SK-N-SH treated with all-trans-retinoic acid at 6 μM for 48 hours (cell line): ENCODE data around the gene TNFRSF11A.

Source experiments
- ATAC-seq: fragments of 200-7000 bp; cut with Tn5 transposase; 3 replicates; pipeline ENCODE4 v1.9.1; 2020; ENCODE audit warnings: mild to moderate bottlenecking, moderate library complexity
- BACH2 ChIP-seq: fragments of 250-450 bp; sonication (Bioruptor Pico); IDR thresholded peaks from 2 replicates; pipeline ENCODE4 v1.9.0; 2021; ENCODE audit warnings: mild to moderate bottlenecking, borderline replicate concordance
- CREB5 ChIP-seq: fragments of 250-450 bp; sonication (Bioruptor Pico); IDR thresholded peaks from 2 replicates; pipeline ENCODE4 v1.5.1; 2020; ENCODE audit warnings: low read depth, mild to moderate bottlenecking, moderate library complexity
- CSDC2 ChIP-seq: fragments of 250-450 bp; sonication (Bioruptor Pico); IDR thresholded peaks from 2 replicates; pipeline ENCODE4 v1.5.0; 2020; ENCODE audit warnings: mild to moderate bottlenecking, moderate library complexity
- CSRNP3 ChIP-seq: fragments of 250-450 bp; sonication (Bioruptor Pico); IDR thresholded peaks from 2 replicates; pipeline ENCODE4 v1.5.1; 2021; ENCODE audit warnings: mild to moderate bottlenecking, moderate library complexity
- ESRRG ChIP-seq: fragments of 250-450 bp; sonication (Bioruptor Pico); IDR thresholded peaks from 2 replicates; pipeline ENCODE4 v1.6.1; 2021; ENCODE audit warnings: mild to moderate bottlenecking
- GLIS3 ChIP-seq: fragments of 250-450 bp; sonication (Bioruptor Pico); IDR thresholded peaks from 2 replicates; pipeline ENCODE4 v1.5.0; 2020; ENCODE audit warnings: mild to moderate bottlenecking, moderate library complexity
- ISL1 ChIP-seq: fragments of 250-450 bp; sonication (Bioruptor Pico); IDR thresholded peaks from 2 replicates; pipeline ENCODE4 v2.1.2; 2022; ENCODE audit warnings: mild to moderate bottlenecking, moderate library complexity
- OSR1 ChIP-seq: fragments of 250-450 bp; sonication (Bioruptor Pico); IDR thresholded peaks from 2 replicates; pipeline ENCODE4 v1.8.0; 2022; ENCODE audit warnings: moderate library complexity, mild to moderate bottlenecking, inconsistent platforms
- PATZ1 ChIP-seq: fragments of 250-450 bp; sonication (Bioruptor Pico); IDR thresholded peaks from 2 replicates; pipeline ENCODE4 v1.8.0; 2020; ENCODE audit warnings: mild to moderate bottlenecking, moderate library complexity, borderline replicate concordance
- POU6F1 ChIP-seq: fragments of 250-450 bp; sonication (Bioruptor Pico); IDR thresholded peaks from 2 replicates; pipeline ENCODE4 v1.8.0; 2021; ENCODE audit warnings: low read depth, mild to moderate bottlenecking, moderate library complexity, borderline replicate concordance
- PPARA ChIP-seq: fragments of 250-450 bp; sonication (Bioruptor Pico); IDR thresholded peaks from 2 replicates; pipeline ENCODE4 v1.5.0; 2020; ENCODE audit warnings: mild to moderate bottlenecking, borderline replicate concordance
- RARB ChIP-seq: fragments of 250-450 bp; sonication (Bioruptor Pico); IDR thresholded peaks from 2 replicates; pipeline ENCODE4 v1.8.0; 2021; ENCODE audit warnings: mild to moderate bottlenecking, moderate library complexity
- SNAI2 ChIP-seq: fragments of 250-450 bp; sonication (Bioruptor Pico); IDR thresholded peaks from 2 replicates; pipeline ENCODE4 v1.5.0; 2020; ENCODE audit warnings: mild to moderate bottlenecking, moderate library complexity
- TCF4 ChIP-seq: fragments of 250-450 bp; sonication (Bioruptor Pico); IDR thresholded peaks from 2 replicates; pipeline ENCODE4 v1.8.0; 2021; ENCODE audit warnings: mild to moderate bottlenecking, moderate library complexity, borderline replicate concordance
- TOX ChIP-seq: fragments of 250-450 bp; sonication (Bioruptor Pico); IDR thresholded peaks from 2 replicates; pipeline ENCODE4 v1.8.0; 2021; ENCODE audit warnings: mild to moderate bottlenecking, moderate library complexity, borderline replicate concordance
- TSHZ2 ChIP-seq: fragments of 250-450 bp; sonication (Bioruptor Pico); IDR thresholded peaks from 2 replicates; pipeline ENCODE4 v1.5.0; 2020; ENCODE audit warnings: mild to moderate bottlenecking, moderate library complexity
- ZC3H10 ChIP-seq: fragments of 250-450 bp; sonication (Bioruptor Pico); IDR thresholded peaks from 2 replicates; pipeline ENCODE4 v1.5.1; 2021; ENCODE audit warnings: mild to moderate bottlenecking, moderate library complexity
- ZFP3 ChIP-seq: fragments of 250-450 bp; sonication (Bioruptor Pico); IDR thresholded peaks from 2 replicates; pipeline ENCODE4 v1.5.0; 2020; ENCODE audit warnings: mild to moderate bottlenecking, moderate library complexity
- ZFP30 ChIP-seq: fragments of 450-650 bp; formaldehyde crosslinking; IDR thresholded peaks from 2 replicates; pipeline ENCODE4 v1.5.0; 2022; ENCODE audit warnings: mild to moderate bottlenecking, moderate library complexity
- ZNF565 ChIP-seq: fragments of 450-650 bp; formaldehyde crosslinking; conservative IDR thresholded peaks from 2 replicates; pipeline ENCODE4 v1.5.0; 2020; ENCODE audit warnings: low read depth, mild to moderate bottlenecking, moderate library complexity
- ZNF70 ChIP-seq: fragments of 450-650 bp; formaldehyde crosslinking; IDR thresholded peaks from 2 replicates; pipeline ENCODE4 v1.5.0; 2020; ENCODE audit warnings: mild to moderate bottlenecking, moderate library complexity
- ZNF8 ChIP-seq: fragments of 450-650 bp; formaldehyde crosslinking; IDR thresholded peaks from 2 replicates; pipeline ENCODE4 v1.5.0; 2020; ENCODE audit warnings: mild to moderate bottlenecking, moderate library complexity

Gene TNFRSF11A

GRCh38 chr18:62301322-62301721, 23.8 kb upstream of the TNFRSF11A start:
- TF ChIP-seq ZC3H10 (CRISPR knock-in tag) (no peak), ZFP3 (CRISPR knock-in tag) (no peak), BACH2 (CRISPR knock-in tag) (no peak), TSHZ2 (CRISPR knock-in tag) (no peak), PPARA (CRISPR knock-in tag) (no peak), ESRRG (CRISPR knock-in tag) (no peak), ZNF70 (CRISPR knock-in tag) (no peak), TCF4 (CRISPR knock-in tag) (no peak), CREB5 (CRISPR knock-in tag) (no peak), RARB (CRISPR knock-in tag) (no peak)
- ATAC-seq, result no peak

- TF ChIP-seq POU6F1 (CRISPR knock-in tag), result no peak
- TF ChIP-seq CSDC2 (CRISPR knock-in tag), result no peak
- TF ChIP-seq CREB5 (CRISPR knock-in tag), result no peak
- TF ChIP-seq SNAI2 (CRISPR knock-in tag), result no peak
- no peak for TF ChIP-seq TOX
- TF ChIP-seq ZFP3 (CRISPR knock-in tag), result no peak
- TF ChIP-seq OSR1, result no peak
- no peak for TF ChIP-seq ZNF8 (CRISPR knock-in tag)
- no peak for TF ChIP-seq RARB (CRISPR knock-in tag)
- TF ChIP-seq ZNF70 (CRISPR knock-in tag), result no peak
- no peak for TF ChIP-seq ZC3H10 (CRISPR knock-in tag)
- no peak for TF ChIP-seq ZNF565 (CRISPR knock-in tag)
- no peak for TF ChIP-seq CSRNP3 (CRISPR knock-in tag)
- TF ChIP-seq TCF4 (CRISPR knock-in tag), result no peak
- TF ChIP-seq BACH2 (CRISPR knock-in tag), result no peak
- TF ChIP-seq ISL1 (CRISPR knock-in tag), result no peak
- no peak for TF ChIP-seq TSHZ2 (CRISPR knock-in tag)
- no peak for TF ChIP-seq ZFP30 (CRISPR knock-in tag)
- no peak for TF ChIP-seq GLIS3 (CRISPR knock-in tag)
- TF ChIP-seq PATZ1, result no peak
- ATAC-seq, result no peak
Observed at GRCh38 chr18:62312851-62313250, 12.3 kb upstream of the TNFRSF11A start.
